Measurements from ENCODE around the gene IGFLR1. TPM values are rescaled to one million over a fixed set of nuclear protein-coding genes. Genes with fewer than 3 reads are reported as not detected.
A peak's percentile ranks its signal among the peaks of the same experiment; 100 is the strongest.

IGFLR1 gene
- total RNA-seq, 1 donor: 1.9 TPM

- no peak overlapping the region for H3K4me3 ChIP-seq (ENCODE audit: low read depth, low read length)
- no peak for DNase-seq (ENCODE audit: low read depth)
- no peak for TF ChIP-seq CTCF (IDR thresholded peaks at IDR 0.05; ENCODE audit: insufficient read depth, low read length)
Measured at GRCh38 chr19:35738887-35739229, 3.4 kb downstream of the IGFLR1 start.

- DNase-seq (ENCODE audit: low read depth): no peak
- no peak overlapping the region for H3K4me3 ChIP-seq (ENCODE audit: low read depth, low read length)
- TF ChIP-seq CTCF (IDR thresholded peaks at IDR 0.05; ENCODE audit: insufficient read depth, low read length): no peak
Measured at GRCh38 chr19:35738021-35738886, 4.0 kb downstream of the IGFLR1 start.

- no peak for DNase-seq (ENCODE audit: low read depth)
- peak; percentile 22 for TF ChIP-seq CTCF (IDR thresholded peaks at IDR 0.05; ENCODE audit: insufficient read depth, low read length)
- no peak overlapping the region for H3K4me3 ChIP-seq (ENCODE audit: low read depth, low read length)
Measured at GRCh38 chr19:35736913-35737886, 5.1 kb downstream of the IGFLR1 start.

- TF ChIP-seq CTCF (IDR thresholded peaks at IDR 0.05; ENCODE audit: insufficient read depth, low read length): no peak
- no peak for DNase-seq (ENCODE audit: low read depth)
- H3K4me3 ChIP-seq (ENCODE audit: low read depth, low read length): no peak overlapping the region
Measured at GRCh38 chr19:35734889-35735288, 7.4 kb downstream of the IGFLR1 start.

- no peak for TF ChIP-seq CTCF (IDR thresholded peaks at IDR 0.05; ENCODE audit: insufficient read depth, low read length)
- DNase-seq (ENCODE audit: low read depth): no peak
- H3K4me3 ChIP-seq (ENCODE audit: low read depth, low read length): no peak overlapping the region
Measured at GRCh38 chr19:35734273-35734672, 8.0 kb downstream of the IGFLR1 start.

- no peak for DNase-seq (ENCODE audit: low read depth)
Measured at GRCh38 chr19:35733180-35734125, 8.8 kb downstream of the IGFLR1 start.

More at GRCh38 chr19:35733180-35734125, 8.8 kb downstream of the IGFLR1 start:
- H3K4me3 ChIP-seq (ENCODE audit: low read depth, low read length): no peak overlapping the region
- TF ChIP-seq CTCF (IDR thresholded peaks at IDR 0.05; ENCODE audit: insufficient read depth, low read length): no peak
